NCI-H146 (cell line): ENCODE results near the gene MED7.
"Not testable (repeated sequence)": the region's sequence is repeated elsewhere in the genome, so short reads cannot be mapped to it uniquely, and the experiment has no call there.

Experiments
- DNase-seq: peaks from one replicate; lab custom pipeline; 2025; lab: John Stamatoyannopoulos, UW

The MED7 gene, protein sequence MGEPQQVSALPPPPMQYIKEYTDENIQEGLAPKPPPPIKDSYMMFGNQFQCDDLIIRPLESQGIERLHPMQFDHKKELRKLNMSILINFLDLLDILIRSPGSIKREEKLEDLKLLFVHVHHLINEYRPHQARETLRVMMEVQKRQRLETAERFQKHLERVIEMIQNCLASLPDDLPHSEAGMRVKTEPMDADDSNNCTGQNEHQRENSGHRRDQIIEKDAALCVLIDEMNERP

DNA sequence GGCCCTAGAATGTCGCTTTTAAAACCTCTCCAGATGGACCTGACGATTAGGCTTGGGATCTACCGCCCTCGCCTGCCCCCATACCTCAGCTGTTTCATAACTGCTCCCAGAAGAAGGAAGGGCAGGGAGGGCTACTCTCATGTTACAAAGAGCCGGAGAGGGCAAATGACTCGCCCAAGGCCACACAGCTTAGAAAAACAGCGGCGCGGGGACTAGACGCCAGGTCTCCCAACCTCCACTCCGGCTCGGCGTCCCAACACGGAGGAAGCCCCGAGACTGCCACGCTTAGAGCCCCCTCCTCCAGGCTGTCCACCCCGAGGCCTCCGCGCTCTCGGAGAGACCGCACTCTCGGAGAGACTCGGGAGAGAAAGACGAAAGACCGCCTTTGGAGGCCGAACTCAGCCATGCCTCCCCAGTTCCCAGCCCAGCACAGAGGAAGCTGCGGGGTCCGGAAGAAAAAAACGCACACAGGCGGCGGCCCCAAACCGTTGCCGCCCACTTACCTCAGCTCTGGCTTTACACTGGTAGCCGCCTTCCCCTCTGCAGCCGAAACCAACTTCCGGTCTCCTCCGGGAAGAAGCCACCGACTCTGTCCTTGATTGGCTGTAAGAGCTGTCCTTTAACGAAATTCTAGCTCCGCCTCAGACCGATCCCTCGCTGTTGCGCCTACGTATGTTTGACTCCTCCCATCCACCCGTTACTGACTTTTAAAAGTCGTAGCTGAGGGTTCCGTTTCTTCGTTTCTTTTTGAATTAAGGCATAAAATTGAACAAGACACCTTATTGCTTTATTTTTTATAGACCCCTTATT is at the start of gene MED7:
TSS of gene MED7 (minus strand) at position 549 of the 810 bp plus-strand sequence. CDS start 3,434 bp downstream, outside the sequence.
- peak; percentile 95 for DNase-seq

DNA sequence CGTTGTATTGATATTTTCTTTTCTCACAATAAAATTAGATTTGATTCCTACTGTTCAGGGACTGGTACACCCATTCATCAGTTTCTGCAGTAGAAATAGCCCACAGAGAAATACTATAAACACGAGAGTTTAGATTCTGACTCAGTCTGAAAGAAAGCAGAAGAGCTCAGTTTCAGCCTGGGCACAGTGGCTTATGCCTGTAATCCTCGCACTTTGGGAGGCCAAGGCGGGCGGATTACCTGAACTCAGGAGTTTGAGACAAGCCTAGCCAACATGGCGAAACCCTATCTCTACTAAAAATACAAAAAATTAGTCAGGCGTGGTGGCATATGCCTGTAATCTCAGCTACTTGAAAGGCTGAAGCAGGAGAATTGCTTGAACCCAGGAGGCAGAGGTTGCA is 46.6 kb upstream of the MED7 start:
- no peak for DNase-seq

DNA sequence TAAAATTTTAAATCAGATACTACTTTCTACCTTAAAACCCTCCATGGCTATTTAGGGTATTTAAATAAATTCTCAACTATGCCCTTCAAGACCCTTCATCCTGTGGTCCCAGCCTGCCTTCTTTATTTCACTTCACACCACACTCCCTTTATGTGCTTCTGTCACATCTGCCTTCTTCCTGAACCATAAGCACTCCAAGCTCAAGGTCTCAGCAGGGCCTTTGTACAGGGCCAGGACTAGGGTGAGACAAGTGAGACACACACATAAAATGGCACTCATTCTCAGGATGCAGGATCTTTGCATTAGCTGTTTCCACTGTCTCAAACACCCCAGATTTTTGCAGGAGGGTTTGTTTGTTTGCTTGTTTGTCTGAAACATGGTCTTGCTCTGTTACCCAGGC is 45.6 kb upstream of the MED7 start:
- no peak for DNase-seq

DNA sequence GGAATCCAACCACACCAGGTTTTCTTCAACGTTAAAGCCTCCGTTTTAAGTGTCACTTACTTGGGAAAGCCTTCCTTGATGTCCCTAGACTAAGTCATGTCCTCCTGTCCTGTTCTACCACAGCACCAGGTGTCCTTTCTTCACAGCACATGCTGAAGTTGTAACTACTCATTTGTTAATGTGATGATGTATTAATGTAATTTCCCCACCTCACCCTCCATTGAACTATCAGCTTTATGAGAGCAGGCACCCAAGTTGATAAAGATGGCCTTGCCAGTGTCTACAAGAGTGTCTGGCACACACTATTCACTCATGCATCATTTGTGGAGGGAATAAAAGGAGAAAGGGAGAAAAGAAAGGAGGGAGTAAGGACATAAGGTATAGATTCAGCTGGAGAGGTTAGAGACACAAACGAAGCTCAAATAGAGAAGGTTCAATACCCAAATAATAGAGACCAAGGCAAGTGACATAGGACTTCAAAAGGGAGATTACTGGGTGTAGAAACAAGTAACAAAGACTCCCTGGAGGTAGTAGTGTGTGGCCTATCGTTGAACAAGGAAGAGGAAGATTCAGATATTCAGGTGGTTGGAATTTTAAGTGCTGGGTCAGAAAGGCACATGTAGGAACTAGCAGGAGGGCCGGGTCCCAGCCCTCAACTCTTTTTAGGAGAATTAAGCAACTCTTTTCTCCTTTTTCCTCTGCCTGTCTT is 44.5 kb upstream of the MED7 start:
- no peak for DNase-seq

DNA sequence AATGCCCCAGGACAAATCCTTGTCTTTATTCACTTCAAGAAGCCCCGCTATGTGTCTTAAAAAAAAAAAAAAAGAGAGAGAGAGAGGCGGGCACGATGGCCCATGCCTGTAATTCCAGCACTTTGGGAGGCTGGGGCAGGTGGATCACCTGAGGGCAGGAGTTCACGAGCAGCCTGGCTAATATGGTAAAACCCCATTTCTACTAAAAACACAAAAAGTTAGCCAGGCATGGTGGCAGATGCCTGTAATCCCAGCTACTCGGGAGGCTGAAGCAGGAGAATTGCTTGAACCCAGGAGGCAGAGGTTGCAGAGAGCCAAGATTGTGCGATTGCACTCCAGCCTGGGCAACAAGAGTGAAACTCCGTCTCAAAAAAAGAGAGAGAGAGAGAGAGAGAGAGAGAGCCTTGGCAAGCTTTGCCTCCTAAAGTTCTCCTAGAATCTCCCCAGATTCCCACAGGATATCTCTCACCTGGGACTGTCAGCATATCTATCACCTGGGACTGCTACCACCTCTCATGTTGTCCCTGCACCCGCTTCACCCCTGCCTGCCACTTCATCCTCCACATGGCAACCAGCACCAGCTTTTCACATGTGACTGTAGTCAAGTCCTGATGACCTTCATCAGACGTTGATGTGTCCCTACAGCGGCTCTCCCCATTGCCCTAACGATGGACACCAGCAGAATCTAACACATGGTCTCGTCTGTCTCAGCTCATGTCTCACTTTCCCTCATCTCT is 43.8 kb upstream of the MED7 start:
- DNase-seq = no peak

DNA sequence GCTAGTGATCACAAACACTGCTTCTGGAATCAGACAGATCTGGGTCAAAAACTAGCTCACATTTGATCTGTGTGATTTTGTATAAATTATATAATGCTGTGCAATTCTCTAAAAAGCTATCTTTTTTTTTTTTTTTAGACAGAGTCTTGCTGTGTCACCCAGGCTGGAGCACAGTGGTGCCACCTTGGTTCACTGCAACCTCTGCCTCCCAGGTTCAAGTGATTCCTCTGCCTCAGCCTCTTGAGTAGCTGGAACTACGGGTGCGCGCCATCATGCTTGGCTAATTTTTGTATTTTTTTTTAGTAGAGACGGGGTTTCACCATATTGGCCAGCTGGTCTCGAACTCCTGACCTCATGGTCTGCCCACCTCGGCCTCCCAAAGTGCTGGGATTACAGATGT is 42.5 kb upstream of the MED7 start:
- not testable (repeated sequence) for DNase-seq

DNA sequence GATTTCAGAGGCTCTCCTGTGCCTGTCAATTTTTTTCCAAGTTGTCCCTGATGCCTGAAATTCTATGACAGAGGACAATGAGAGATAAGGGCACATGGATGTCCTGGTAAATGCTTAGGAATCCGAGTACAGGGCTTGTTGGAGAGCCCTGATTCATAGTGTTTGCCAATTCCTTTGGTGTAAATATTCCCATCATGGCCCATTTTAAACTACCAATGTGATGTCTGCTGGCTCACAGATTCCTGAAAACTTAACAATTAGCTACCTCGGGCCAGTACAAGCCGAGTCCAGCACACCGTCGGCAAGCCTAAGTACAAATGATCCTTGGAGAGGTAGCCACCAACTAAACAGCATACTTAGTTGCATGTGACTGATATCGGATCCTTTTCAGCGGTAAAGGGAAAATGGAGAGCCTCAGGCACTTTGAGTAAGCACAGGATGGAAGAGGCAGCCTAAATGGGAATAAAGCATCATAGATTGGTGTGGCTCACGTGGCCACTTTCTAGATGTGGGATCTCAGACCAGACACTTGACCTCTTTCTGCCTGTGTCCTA is 41.5 kb upstream of the MED7 start:
- DNase-seq = no peak

DNA sequence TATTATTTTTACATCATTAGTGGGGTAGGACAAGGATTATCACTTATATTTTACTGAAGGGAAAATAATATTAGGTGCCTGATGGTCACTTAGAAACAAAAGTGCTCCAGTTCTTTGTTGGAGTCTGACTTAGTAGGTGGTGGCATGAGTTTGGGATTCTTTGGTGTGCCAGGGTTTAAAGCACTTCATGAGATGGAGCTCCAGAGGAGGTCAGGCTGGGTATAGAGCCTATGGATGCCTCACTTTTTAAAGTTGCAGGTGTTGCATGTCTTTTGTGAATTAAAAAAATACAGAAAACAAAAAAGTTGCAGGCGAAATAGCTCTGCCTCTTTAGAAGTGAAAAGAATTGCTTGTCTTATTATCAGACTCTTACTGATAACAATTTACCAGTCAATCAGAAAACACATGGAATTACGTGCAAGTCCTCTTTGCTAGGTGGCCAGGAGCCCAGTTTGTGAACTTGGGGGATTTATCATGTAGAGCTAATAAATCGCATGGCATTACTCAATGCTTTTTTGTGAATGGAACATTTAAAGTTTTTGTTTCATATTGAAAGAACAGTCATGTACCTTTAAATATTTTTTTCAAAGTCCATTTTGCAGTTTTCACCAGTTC is 39.6 kb upstream of the MED7 start:
- DNase-seq = no peak

DNA sequence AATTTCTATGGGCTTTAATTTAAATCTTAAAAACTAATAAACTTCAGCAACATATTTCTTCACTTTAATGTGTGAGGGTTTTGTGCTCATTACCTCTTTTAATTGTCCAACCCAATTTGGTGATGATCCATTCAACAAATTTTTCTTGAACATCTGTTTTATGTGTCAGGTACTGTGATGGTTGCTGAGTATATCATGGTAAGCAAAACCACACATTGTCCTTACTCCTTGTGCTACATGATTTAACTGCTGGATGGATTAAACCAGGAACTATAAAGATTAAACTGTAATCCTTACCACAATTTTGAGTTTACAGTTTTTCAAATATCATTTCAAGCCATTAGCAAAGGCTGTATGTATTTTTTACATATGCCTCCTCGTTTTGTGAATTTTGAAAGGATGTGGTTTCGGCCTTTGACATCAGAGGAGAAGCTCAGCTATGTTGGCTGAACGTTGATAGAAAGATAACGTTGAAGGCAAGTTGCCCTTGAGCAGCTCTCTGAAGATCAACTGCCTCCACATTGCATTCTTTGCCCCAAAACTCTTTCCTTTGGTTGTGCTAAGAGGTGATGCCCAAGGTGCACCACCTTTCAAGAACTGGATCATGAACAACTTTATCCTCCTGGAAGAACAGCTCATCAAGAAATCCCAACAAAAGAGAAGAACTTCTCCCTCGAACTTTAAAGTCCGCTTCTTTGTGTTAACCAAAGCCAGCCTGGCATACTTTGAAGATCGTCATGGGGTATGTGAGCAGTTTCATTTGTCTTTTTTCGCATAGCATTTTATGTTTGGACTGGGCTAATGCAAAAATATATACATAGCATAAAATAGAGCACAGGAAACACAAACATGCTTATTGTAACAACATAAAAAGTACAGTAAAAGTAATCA is 38.0 kb upstream of the MED7 start, which contains the start of gene ITK:
TSS of gene ITK (plus strand) at position 467 of the 891 bp plus-strand sequence. CDS start at position 605, 138 bp downstream.
- DNase-seq = no peak

DNA sequence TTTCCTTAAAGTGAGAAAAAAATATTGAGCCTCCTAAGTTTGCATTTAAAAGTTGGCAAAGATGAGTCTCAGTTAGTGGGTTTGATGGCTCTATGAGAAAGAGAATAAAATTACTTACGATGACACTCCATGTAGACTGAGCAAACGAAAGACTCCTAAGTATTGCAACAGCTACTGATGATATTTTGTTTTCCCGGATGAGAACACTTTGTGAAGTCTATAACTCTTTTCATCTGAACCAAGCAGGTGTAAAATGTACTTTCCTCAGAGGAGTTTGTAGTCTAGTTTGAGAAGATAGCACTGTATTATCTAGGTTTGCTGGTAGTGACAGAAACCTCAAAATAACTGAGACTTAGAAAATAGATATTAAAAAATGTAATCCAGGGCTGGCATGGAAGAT is 36.3 kb upstream of the MED7 start:
- DNase-seq = no peak

DNA sequence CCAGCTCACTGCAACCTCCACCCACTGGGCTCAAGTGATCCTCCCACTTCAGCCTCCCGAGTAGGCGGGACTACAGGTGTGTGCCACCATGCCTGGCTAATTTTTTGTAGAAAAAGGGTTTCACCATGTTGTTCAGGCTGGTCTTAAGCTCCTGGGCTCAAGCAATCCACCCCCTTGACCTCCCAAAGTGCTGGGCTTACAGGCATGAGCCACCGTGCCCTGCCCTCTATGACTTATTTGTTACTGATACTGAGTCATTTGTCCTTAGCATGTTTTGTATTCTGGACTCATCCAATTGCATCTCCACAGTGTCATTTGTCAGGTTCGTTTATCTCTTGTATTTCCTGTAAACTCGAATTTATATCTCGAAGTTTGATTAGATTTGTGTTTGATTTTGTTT is 35.3 kb upstream of the MED7 start:
- DNase-seq = no peak

DNA sequence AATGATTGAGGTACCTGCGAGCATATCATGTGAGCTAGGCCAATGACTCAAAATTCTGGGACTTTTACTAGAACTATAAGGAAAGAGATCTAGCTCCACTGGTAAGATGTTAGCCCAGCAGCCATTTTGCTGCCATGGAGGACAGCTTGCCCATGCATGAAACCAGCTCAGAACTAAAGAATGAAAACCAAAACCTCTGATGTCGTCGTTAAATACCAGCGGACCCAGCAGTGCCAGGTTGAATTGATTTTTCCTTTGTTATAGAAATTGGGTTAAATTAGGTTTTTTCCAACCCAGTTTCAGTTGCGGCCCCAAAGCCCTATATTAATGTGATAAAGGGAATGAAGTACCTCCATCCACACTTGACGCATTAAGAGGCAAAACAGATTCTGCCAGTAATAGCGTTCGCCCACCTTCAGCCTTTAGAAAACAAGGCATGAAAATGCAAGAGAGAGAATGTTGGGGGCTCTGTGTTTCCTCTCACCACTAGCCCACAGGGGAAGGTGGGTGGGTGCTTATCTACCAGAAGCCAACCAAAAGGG is 32.5 kb upstream of the MED7 start:
- no peak for DNase-seq

DNA sequence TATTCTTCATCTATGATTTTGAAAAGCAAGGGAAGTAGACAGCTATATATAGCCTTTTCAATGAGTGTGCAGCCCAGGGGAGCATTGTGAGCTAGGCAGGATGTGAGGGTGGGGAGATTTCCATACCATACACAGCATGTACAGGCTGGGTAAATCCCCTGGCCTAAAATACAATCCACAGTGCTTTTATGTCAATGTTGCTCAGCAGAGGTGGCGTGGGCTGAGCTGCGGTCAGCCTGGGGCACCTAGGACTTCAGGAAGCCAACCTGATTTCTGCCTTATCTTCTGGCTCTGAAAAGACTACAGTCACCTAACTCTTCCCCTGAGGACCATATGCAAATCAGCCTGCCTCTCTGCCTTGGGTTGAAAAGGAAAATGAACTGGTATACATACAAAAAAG is 29.7 kb upstream of the MED7 start:
- DNase-seq = no peak

DNA sequence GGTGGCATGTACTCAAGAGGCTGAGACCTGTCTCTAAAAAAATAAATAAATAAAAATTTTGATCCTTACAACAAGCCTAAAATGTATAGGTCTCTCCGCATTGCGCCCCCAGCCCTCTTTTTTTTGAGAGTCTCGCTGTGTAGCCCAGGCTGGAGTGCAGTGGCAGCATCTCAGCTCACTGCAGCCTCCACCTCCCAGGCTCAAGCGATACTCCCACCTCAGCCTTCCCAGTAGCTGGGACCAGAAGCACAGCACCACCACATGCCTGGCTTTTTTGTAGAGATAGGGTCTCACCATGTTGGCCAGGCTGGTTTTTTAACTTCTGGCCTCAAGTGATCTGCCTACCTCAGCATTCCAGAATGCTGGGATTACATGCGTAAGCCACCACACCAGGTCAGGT is 25.6 kb upstream of the MED7 start:
- DNase-seq = no peak

DNA sequence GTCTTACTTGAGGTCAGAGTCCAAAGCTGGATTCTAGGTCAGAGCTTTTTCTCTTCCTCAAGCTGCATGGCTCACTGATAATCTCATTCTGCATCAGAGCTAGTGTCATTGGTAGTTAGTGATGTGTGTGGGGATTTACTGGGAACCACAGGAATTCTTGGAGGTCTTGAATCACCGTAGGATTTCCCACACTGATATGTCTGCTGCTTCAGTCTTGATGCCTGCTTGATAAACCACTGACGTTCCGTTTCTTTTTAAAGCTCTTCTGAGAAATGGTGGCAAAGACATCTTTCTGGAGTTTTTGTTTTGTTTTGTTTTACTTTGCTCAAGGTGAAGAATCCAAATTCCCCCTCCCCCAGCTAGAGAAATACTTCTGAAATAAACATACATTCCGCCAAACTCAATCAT is 24.6 kb upstream of the MED7 start:
- no peak for DNase-seq

DNA sequence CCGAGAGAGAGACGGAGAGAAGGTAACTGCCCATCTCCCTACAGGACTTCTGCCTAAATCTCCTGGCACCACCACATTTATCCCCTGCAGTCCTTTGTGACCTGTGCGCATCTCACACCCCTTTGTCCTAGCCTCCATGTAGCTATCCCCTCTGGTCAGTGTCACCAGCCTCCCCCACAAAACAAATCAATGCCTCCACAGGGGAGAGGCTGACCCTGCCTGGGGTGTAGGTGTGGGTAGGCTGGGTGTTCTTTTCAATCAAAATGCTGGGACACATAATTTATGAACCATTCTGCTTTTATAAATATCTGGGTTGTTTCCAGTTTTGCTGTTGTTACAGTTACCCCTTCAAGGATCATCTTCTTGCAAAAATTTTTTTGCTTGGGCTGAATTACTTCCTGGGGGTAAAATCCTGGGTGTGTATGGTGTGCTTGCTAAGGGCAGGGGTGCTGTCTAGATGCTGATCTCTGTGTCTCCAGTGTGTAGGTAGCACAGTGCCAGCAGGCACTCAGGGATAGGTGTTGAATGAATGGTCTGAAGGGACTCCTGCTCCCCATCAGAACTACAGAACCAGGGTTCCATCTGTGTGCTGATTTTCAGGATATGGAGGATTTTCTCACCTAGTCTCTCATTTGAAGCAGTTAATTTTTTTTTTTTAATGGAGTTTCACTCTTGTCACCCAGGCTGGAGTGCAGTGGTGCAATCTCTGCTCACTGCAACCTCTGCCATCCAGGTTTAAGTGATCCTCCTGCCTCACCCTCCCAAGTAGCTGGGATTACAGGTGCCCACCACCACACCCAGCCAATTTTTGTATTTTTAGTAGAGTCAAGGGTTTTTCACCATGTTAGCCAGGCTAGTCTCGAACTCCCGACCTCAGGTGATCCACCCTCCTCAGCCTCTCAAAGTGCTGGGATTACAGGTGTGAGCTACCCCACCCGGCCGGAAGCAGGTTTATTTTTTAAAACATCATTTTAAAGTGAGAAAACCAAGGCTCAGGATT is 23.8 kb upstream of the MED7 start, which contains the start of gene GARIN3:
TSS of gene GARIN3 (minus strand) at position 51 of the 1,000 bp plus-strand sequence. CDS start 96 bp downstream, outside the sequence.
- no peak for DNase-seq

DNA sequence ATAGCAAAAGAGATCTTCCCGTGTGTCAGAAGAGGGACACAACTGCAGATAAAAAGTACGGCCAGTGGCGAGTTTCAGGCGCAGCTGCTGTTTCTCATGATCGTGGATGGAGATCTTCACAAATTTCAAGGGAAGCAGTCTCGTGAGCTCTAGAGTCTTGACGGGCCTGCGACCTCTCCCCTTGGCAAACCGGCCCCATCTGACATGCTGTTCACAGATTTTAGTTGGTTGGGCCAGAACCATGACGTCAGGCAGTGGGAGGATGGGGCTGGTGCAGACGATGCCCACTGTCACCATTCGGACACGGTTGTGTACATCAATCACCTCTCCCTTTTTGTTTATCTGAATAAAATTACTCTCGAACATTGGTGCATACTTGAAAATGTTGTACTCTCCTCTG is 23.0 kb upstream of the MED7 start:
- no peak for DNase-seq

DNA sequence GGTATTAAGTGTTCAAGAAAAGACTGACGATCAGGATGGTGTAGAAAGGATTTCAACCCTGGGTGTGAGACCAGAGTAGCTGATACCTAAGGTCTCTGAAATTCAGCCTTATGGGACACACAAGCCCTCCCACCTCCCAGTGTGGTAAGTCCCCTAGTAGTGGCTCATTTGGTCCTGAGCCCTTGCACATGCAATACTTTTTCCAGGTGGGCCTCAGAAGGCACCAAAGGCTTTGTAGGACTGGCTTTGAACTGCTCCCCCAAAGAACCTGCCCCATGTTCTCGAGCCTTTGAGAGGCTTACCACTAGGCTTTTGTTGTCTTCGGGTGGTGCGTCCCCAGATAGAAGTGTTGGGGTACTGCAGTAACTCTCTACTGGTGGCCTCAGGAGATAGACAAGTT is 22.6 kb upstream of the MED7 start:
- no peak for DNase-seq

DNA sequence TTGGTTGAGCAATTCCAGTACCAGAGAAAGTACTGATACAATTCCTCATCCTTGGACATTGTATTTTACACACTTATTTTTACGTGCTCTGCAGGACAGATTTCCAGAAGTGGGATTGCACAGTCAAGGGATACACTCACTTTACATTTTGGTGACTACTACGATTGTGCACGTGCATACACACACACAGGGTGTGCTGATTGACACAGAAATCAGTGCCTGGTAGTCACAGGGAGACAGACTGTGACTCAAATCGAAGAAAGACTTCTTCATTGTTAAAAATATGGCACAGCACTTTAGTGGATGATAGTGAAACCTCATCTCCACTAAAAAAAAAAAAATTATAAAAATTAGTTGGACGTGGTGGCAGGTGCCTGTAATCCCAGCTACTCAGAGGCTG is 21.9 kb upstream of the MED7 start:
- no peak for DNase-seq
